ENCODE results near the gene SCN3A.

Gene SCN3A

GRCh38 chr2:165191096-165191728, 12.6 kb downstream of the SCN3A start:
- DNase-seq (ENCODE audit: low read depth in 1 of 2, low spot score in 1 of 2): no peak

DNA sequence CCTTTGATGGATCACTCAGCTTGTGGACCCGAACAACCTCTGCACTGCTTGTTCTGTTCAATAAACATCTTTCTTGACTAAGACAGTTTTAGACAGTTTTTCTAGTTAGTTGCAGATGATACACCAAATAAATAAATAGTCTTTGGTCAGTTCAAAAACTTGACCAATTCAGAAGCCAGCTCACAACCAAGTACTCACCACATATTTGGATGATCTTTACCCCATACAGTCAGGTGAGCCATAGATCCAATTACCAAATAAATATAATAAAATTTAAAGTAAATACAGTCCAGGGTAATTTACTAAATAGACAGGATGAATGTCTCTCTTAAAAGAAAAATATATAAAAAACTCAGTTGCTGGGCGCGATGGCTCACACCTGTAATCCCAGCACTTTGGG, 18.2 kb downstream of the SCN3A start:
- DNase-seq (ENCODE audit: low read depth in 1 of 2, low spot score in 1 of 2): no peak

DNA sequence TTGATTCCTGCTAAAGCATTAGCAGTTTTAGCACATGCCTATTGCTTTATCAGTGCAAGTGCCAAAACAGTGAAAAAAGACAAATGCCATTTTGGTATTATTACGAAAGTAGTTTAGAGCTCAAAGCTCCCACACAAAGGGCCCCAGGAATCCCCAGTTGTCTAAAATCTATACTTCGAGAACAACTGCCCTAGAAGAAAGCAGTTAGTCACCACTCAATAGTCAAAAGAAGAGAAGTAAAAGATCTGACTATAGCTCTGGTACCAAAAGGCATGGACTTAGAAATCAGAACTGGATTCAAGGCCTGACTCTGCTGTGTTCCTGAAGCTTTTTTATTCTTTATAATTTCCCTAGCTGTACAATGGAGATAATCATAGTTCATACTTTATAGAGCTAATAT, 21.8 kb downstream of the SCN3A start:
- DNase-seq (ENCODE audit: low read depth in 1 of 2, low spot score in 1 of 2): no peak

- DNase-seq (ENCODE audit: low read depth in 1 of 2, low spot score in 1 of 2): no peak
Measured at GRCh38 chr2:165176780-165177179, 27.1 kb downstream of the SCN3A start.

- DNase-seq (ENCODE audit: low read depth in 1 of 2, low spot score in 1 of 2): no peak
Measured at GRCh38 chr2:165173215-165173614, 30.6 kb downstream of the SCN3A start.

GRCh38 chr2:165164201-165164600, 39.6 kb downstream of the SCN3A start:
- DNase-seq (ENCODE audit: low read depth in 1 of 2, low spot score in 1 of 2): no peak

DNA sequence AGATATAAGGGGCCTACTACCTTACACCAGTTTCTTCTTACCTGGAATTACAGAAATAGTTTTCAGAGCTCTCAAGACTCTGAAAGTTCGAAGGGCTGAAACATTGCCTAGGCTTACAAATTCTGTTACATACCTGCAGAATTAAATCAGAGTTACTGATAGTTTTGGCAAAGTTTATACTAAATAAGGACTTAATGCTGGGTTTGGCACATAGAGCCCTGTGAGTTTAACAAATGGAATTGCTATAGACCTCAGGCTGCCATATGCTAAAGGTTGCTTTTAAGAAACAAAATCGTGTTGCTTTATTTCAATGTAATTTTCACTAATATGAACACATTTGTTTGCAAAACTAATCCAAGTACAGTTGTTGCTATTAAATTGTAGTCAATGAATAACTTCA, 40.1 kb downstream of the SCN3A start:
- no peak for DNase-seq (ENCODE audit: low read depth in 1 of 2, low spot score in 1 of 2)

DNA sequence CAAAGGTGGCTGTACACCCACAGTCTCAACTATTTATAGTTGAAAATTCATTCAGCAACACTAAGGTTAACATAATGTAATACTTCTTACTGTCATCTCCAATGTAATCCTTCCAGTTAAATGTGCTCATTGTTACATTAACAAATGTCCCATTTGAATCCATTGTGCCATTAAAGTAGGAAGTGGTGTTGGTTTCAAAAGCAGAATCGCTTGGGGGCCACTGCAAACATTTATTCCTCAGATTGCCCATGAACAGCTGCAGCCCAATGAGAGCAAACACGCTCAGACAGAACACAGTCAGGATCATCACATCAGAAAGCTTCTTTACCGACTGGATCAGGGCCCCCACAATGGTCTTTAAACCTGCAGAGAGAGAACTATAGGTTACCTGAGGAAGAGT, 41.4 kb downstream of the SCN3A start:
- DNase-seq (ENCODE audit: low read depth in 1 of 2, low spot score in 1 of 2): no peak

- DNase-seq (ENCODE audit: low read depth in 1 of 2, low spot score in 1 of 2): no peak
Measured at GRCh38 chr2:165161510-165161909, 42.3 kb downstream of the SCN3A start.

DNA sequence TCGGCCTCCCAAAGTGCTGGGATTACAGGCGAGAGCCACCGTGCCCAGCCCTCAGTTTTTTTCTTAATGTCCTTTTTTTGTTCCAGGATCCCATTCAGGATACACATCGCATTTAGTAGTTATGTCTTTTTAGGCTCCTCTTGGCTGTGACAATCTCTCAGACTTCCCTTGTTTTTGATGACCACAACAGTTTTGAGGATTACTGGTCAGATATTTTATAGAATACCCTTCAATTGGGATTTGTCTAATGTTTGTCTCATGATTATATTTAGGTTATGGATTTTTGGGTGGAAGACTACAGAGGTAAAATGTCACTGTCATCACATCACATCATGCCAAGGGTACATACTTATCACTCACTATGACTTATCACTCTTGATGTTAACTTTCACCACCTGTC, 46.7 kb downstream of the SCN3A start:
- DNase-seq (ENCODE audit: low read depth in 1 of 2, low spot score in 1 of 2): no peak

- no peak for DNase-seq (ENCODE audit: low read depth in 1 of 2, low spot score in 1 of 2)
Measured at GRCh38 chr2:165155152-165155551, 48.7 kb downstream of the SCN3A start.

GRCh38 chr2:165149439-165149838, 54.4 kb downstream of the SCN3A start:
- no peak for DNase-seq (ENCODE audit: low read depth in 1 of 2, low spot score in 1 of 2)

- no peak for DNase-seq (ENCODE audit: low read depth in 1 of 2, low spot score in 1 of 2)
Measured at GRCh38 chr2:165147186-165148045, 56.4 kb downstream of the SCN3A start.

- DNase-seq (ENCODE audit: low read depth in 1 of 2, low spot score in 1 of 2): no peak
Measured at GRCh38 chr2:165144315-165144714, 59.5 kb downstream of the SCN3A start.

GRCh38 chr2:165141601-165142354, 62.1 kb downstream of the SCN3A start:
- DNase-seq (ENCODE audit: low read depth in 1 of 2, low spot score in 1 of 2): no peak

GRCh38 chr2:165126244-165126643, 77.6 kb downstream of the SCN3A start:
- no peak for DNase-seq (ENCODE audit: low read depth in 1 of 2, low spot score in 1 of 2)

GRCh38 chr2:165122521-165122920, 81.3 kb downstream of the SCN3A start:
- no peak for DNase-seq (ENCODE audit: low read depth in 1 of 2, low spot score in 1 of 2)

DNA sequence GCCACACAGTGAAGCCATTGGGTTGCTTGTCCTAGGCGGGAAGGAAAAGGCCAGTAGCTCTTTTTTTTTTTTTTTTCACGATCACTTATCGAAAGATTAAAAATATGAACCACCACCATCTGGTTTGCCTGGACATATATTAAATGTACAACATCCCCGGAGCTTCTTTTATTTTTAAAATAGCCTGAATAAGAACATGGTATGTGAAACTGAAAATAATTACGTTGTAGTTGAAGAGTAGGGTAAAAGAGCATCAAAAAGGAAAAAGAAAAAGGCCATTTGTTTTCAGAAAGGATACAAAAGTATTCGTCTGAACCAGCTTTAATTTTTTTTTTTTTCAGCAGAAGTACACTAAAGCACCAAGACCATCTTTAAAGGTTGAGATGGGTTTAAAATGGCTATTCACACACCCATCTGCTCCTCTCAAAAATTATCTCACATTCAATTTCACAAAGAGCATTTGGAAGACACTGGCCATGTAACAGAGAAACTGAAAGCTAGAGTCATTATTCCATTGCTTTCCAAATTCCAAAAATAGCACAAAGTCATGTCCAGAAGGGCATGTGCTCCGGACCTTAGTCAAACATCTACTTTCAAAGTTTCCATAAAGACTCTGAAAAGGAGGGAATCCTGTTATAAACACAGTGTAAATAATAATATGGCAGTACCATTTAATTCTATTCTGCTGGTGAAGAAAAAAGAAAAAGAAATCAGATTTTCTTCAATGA, 82.9 kb downstream of the SCN3A start:
- DNase-seq (ENCODE audit: low read depth in 1 of 2, low spot score in 1 of 2): no peak

- DNase-seq (ENCODE audit: low read depth in 1 of 2, low spot score in 1 of 2): no peak
Measured at GRCh38 chr2:165115258-165115657, 88.6 kb downstream of the SCN3A start.

DNA sequence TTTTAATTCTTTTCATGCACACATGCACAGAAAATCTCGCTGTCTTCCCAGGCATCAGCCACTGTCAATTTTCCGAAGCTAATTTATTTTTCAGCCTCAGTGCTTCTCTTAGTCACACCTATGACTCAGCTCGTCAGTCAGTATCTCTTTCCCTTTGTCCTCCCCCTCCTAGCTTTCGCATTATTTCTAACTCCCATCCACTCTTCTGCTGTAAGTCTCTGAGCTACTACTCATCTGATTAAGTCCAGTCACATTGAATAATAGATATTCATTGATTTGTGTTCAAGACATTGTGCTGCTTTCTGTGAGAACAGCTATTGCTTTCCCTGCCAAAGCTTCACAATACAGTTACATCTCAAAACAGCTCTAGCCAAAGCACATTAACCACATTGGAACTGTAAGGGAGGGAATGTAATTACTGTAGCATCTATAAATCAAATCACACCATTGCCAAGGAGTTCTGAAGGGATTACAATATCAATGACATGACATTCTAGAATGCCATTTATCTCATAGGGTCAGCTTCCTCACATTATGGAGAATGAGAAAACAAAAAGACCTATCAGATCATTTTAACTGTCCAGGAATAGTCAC, 89.4 kb downstream of the SCN3A start:
- no peak for DNase-seq (ENCODE audit: low read depth in 1 of 2, low spot score in 1 of 2)

- DNase-seq (ENCODE audit: low read depth in 1 of 2, low spot score in 1 of 2): no peak
Measured at GRCh38 chr2:165113414-165113813, 90.4 kb downstream of the SCN3A start.
